Neutrophil (primary cell): ENCODE measurements around the gene WSB1.

ENCODE experiments used
- H3K27ac ChIP-seq: fragments of 200-600 bp; sonication (generic); 2 replicates; pipeline ENCODE4 v1.5.1; 2016; ENCODE audit warnings: mild to moderate bottlenecking, moderate library complexity
- H3K27me3 ChIP-seq: fragments of 200-600 bp; sonication (generic); 2 replicates; pipeline ENCODE4 v1.6.0; 2016; ENCODE audit warnings: mild to moderate bottlenecking
- H3K36me3 ChIP-seq: fragments of 200-600 bp; sonication (generic); 2 replicates; pipeline ENCODE4 v1.5.1; 2017
- H3K4me1 ChIP-seq, 2 experiments: fragments of 200-600 bp in 1 of 2; sonication (generic) in 1 of 2; 1 replicate in 1 of 2; 2 replicates in 1 of 2; pipeline versions ENCODE4 v1.5.1 to v1.6.1; 2013 to 2016; ENCODE audit warnings: low read depth in 1 of 2, low read length in 1 of 2, mild to moderate bottlenecking in 1 of 2, moderate library complexity in 1 of 2; ENCODE audit not compliant: control insufficient read depth in 1 of 2, insufficient read depth in 1 of 2
- H3K4me3 ChIP-seq, 2 experiments: fragments of 200-600 bp in 1 of 2; sonication (generic) in 1 of 2; 1 replicate in 1 of 2; 2 replicates in 1 of 2; pipeline ENCODE4 v1.5.1; 2013 to 2016; ENCODE audit warnings: low read depth in 1 of 2, low read length in 1 of 2, mild to moderate bottlenecking in 1 of 2, moderate library complexity in 1 of 2
- H3K9me3 ChIP-seq: fragments of 200-600 bp; sonication (generic); 2 replicates; pipeline ENCODE4 v1.5.1; 2016
- CTCF ChIP-seq: fragments of 200-600 bp; sonication (generic); IDR thresholded peaks from 2 replicates; pipeline ENCODE4 v1.5.1; 2016; ENCODE audit warnings: antibody characterized with exemption

Gene WSB1

GRCh38 chr17:27288183-27288582, 5.7 kb upstream of the WSB1 start:
- Histone ChIP-seq H3K9me3 (no peaks in the 10 kb centered on the region), H3K27ac (no peak overlapping the region), H3K4me3 (no peak overlapping the region), H3K4me1 (peaks cover 31 to 36% of the 10 kb centered on the region in 2 experiments), H3K27me3 (no peaks in the 10 kb centered on the region), H3K36me3 (no peaks in the 10 kb centered on the region)
- TF ChIP-seq CTCF, result no peak

- no peaks in the 10 kb centered on the region for H3K36me3 ChIP-seq
- H3K27me3 ChIP-seq, result no peaks in the 10 kb centered on the region
- no peak for TF ChIP-seq CTCF
- no peak overlapping the region for H3K27ac ChIP-seq
- no peaks in the 10 kb centered on the region for H3K9me3 ChIP-seq
- H3K4me1 ChIP-seq, result peaks cover 22 to 26% of the 10 kb centered on the region in 2 experiments
- H3K4me3 ChIP-seq, result no peak overlapping the region
Measured at GRCh38 chr17:27289856-27290255, 4.1 kb upstream of the WSB1 start.

- peaks cover 15 to 26% of the 10 kb centered on the region in 2 experiments for H3K4me1 ChIP-seq
- H3K4me3 ChIP-seq, result no peak overlapping the region
- no peaks in the 10 kb centered on the region for H3K36me3 ChIP-seq
- TF ChIP-seq CTCF, result no peak
- no peak overlapping the region for H3K27ac ChIP-seq
- H3K9me3 ChIP-seq, result no peaks in the 10 kb centered on the region
- H3K27me3 ChIP-seq, result no peaks in the 10 kb centered on the region
Measured at GRCh38 chr17:27290916-27291598, 2.9 kb upstream of the WSB1 start.

- H3K27ac ChIP-seq, result peak overlapping the region; percentile 97
- peaks cover 3% of the 10 kb centered on the region for H3K36me3 ChIP-seq
- no peaks in the 10 kb centered on the region for H3K27me3 ChIP-seq
- no peaks in the 10 kb centered on the region for H3K9me3 ChIP-seq
- no peak for TF ChIP-seq CTCF
- peaks cover 34 to 43% of the 10 kb centered on the region in 2 experiments for H3K4me1 ChIP-seq
- peak overlapping the region; percentile 78 to 99 for H3K4me3 ChIP-seq
Measured at GRCh38 chr17:27293359-27293897, 486 bp upstream of the WSB1 start.

- Histone ChIP-seq H3K27ac (peak overlapping the region; percentile 97), H3K4me3 (peak overlapping the region; percentile 78 to 99), H3K4me1 (peaks cover 49 to 56% of the 10 kb centered on the region in 2 experiments), H3K27me3 (no peaks in the 10 kb centered on the region), H3K9me3 (no peaks in the 10 kb centered on the region), H3K36me3 (peaks cover 3% of the 10 kb centered on the region)
- no peak for TF ChIP-seq CTCF
Measured at GRCh38 chr17:27294689-27295630, 1.0 kb downstream of the WSB1 start.
